HEK293T (cell line): ENCODE results near the gene ARHGEF19.

Source experiments
- ARNT ChIP-seq: fragments of 450-650 bp; IDR thresholded peaks from 2 replicates; pipeline ENCODE4 v1.6.1; 2017; ENCODE audit warnings: mild to moderate bottlenecking
- LEF1 ChIP-seq: fragments of 450-650 bp; IDR thresholded peaks from 2 replicates; pipeline ENCODE4 v1.6.1; 2017; ENCODE audit warnings: mild to moderate bottlenecking, borderline replicate concordance
- NFRKB ChIP-seq: fragments of 450-650 bp; IDR thresholded peaks from 2 replicates; pipeline ENCODE4 v1.6.1; 2016; ENCODE audit warnings: mild to moderate bottlenecking, moderate library complexity
- SP1 ChIP-seq: fragments of 450-650 bp; IDR thresholded peaks from 2 replicates; pipeline ENCODE4 v1.6.1; 2017
- SUZ12 ChIP-seq: fragments of 450-650 bp; IDR thresholded peaks from 2 replicates; pipeline ENCODE4 v1.6.1; 2016; ENCODE audit warnings: mild to moderate bottlenecking
- ZNF384 ChIP-seq: fragments of 450-650 bp; IDR thresholded peaks from 2 replicates; pipeline ENCODE4 v1.6.1; 2016

DNA sequence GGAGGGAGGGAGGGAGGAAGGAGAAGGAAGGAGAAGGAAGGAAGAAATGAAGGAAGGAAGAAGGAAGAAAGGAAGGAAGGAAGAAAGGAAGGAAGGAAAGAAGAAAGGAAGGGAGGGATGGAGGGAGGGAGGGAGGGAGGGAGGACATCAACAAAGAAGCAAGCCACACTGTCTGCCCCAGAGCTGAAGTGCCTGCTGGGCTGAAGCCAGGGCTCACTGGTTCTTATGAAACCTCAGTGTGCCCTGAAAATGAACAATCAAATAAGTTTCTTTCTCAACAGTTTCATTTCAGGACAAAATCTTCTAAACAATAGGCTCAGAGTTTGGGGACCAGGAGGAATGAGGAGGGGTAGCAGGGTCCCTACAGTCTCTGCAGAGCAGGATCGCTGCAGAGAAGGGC, 21.1 kb downstream of the ARHGEF19 start:
- TF ChIP-seq SP1 (no peak), NFRKB (no peak), ARNT (no peak), ZNF384 (no peak), LEF1 (no peak), SUZ12 (no peak)
